ENCODE data around the gene BRD9. TPM values are rescaled to one million over a fixed set of nuclear protein-coding genes. Genes with fewer than 3 reads are reported as not detected.
"Not testable (repeated sequence)": the region's sequence is repeated elsewhere in the genome, so short reads cannot be mapped to it uniquely, and the experiment has no call there.

BRD9 gene
- total RNA-seq, 1 donor from 2014 or later, result 37.7 TPM

DNA sequence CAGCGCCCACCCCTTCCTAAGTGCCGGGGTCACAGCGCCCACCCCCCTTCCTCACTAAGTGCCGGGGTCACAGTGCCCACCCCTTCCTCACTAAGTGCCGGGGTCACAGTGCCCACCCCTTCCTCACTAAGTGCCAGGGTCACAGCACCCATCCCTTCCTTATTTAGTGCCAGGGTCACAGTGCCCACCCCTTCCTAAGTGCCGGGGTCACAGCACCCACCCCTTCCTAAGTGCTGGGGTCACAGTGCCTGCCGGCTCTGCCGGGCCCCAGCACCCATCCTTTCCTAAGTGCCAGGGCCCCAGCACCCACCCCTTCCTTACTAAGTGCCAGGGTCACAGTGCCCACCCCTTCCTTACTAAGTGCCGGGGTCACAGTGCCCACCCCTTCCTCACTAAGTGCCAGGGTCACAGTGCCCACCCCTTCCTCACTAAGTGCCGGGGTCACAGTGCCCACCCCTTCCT lies 51.6 kb downstream of the BRD9 start:
- peak; percentile 19 for DNase-seq
- H3K36me3 ChIP-seq; ATAC-seq; H3K4me3 ChIP-seq; H3K27me3 ChIP-seq (ENCODE audit: low read depth); H3K27ac ChIP-seq; H3K4me1 ChIP-seq; intact Hi-C loops (cut with DNase I); H3K9me3 ChIP-seq: not testable (repeated sequence)

DNA sequence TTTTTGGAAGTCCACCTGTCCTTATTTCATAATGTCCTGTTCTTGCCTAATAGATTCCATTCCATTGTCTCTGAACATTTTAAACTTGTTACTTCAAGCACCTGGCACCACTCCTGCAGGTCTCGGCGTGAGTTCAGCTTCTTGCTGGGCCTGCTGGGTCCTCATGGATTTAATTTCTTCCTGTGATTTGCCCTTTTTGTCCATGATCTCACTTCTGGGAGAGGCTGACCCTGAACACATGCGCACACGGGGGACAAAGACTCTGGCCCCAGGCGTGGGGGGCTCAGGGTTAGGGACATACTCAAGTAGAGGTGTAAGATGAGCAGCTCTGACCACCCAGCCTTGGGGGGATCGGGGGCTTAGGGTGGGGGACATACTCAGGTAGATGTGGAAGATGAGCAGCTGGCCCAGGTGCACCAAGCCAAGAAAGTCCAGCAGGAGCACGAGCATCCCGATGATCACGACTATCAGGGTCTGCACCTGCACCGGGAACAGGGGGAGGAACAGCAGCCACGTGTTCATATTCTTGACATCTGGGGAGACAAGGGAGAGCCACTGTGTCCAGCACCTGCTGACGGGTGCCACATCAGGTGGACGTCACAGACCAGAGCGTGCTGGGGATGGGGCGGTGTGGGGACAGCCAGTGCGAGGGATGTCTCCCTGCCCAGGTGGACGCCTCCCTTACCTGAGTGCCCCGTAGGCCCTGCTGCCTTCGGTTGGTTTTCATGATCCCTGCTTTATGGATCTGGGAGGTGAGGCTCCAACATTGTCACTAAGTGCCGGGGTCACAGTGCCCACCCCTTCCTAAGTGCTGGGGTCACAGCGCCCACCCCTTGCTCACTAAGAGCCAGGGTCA lies 52.3 kb downstream of the BRD9 start:
- peak in 1 of 2 donors; percentile 4 for ATAC-seq
- H3K27me3 ChIP-seq (ENCODE audit: low read depth); H3K4me3 ChIP-seq; H3K4me1 ChIP-seq; H3K9me3 ChIP-seq; H3K36me3 ChIP-seq; intact Hi-C loops (cut with DNase I); H3K27ac ChIP-seq: not testable (repeated sequence)
- peak; percentile 47 for DNase-seq

DNA sequence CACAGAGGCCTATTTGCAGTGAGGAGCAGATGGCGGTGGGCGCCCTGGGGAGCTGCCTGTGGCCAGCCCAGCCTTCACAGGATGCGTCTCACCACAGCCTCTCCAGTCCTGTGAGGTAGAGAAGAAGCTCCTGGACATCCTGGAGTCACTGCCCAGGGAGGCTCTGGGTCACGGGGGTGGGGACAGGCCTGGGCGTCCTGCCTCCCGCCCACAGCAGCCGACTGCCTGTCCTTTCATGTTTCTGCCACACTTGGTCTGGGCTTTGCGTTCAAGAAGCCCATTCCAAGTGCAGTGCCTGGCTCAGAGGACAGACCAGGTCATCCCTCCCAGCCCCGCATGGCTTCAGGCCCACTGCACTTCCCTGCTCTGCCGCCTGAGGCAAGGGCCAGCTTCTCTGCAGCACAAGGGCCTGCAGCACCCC lies 54.2 kb downstream of the BRD9 start:
- ATAC-seq (peak; percentile 4 to 21), DNase-seq (peak; percentile 36)
- H3K27me3 ChIP-seq (ENCODE audit: low read depth); H3K4me1 ChIP-seq; H3K9me3 ChIP-seq; H3K27ac ChIP-seq; H3K4me3 ChIP-seq; H3K36me3 ChIP-seq; intact Hi-C loops (cut with DNase I): not testable (repeated sequence)

DNA sequence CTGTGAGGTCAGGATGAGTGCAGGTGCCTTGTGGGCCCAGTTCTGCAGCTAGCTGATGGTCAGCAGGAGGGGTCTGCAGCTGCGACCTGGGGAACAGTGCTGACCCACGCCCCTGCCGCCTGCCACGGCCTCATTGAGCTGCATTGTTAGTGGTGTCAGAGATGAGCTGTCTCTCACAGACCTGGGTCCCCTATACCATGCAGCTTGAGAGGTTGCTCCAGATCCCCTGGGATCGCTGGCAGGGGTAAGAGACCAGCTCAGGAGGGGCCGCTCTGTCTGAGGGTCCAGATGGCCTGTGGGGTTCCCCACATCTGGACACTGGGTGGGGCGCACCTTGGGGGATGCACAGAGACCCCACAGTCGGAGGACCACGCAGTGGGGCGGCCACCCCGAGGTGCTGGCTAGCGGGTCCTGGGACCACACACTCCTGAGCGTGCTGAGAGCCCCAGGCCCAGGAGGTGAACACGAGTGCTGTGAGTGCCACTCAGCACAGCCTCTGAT lies 54.9 kb downstream of the BRD9 start:
- ATAC-seq, H3K27ac ChIP-seq: not testable (repeated sequence)

DNA sequence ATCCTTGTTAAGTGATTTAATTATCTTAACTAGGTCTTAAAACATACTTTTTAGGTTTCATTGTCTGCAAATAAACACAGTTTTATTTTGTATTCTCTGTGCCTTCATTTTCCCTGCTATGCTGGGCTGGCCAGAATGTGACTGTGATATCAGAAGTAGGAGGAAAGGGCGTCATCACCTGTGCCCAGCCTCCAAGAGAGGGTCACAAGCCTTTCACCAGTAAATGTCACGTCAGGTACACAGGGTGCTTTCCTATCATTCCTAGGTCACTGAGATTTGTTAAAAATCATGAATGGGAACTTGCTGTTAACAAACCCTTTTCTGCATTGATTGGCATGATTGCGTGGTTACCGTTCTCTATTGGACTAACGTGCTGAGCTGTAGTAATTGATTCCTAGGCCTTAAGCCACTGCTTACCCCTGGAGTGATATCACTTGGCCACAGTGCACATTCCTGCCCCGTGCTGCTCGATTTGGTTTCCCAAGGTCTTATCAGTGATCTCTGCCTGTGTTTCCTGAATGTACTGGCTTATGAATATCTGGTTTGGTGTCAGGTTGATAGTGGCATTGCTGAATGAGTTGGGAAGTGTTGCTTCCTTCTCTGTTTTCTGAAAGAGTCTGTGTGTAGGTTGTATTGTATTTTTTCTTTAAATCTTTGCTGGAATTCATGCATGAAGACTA lies 56.5 kb downstream of the BRD9 start:
- ATAC-seq; H3K36me3 ChIP-seq; H3K27me3 ChIP-seq (ENCODE audit: low read depth); H3K4me3 ChIP-seq; H3K27ac ChIP-seq; intact Hi-C loops (cut with DNase I); H3K4me1 ChIP-seq; H3K9me3 ChIP-seq; DNase-seq: not testable (repeated sequence)

More for the DNA sequence above, 54.9 kb downstream of the BRD9 start:
- H3K27me3 ChIP-seq (ENCODE audit: low read depth); H3K9me3 ChIP-seq; H3K4me3 ChIP-seq; H3K4me1 ChIP-seq; intact Hi-C loops (cut with DNase I); H3K36me3 ChIP-seq: not testable (repeated sequence)
- peak; percentile 34 for DNase-seq

DNA sequence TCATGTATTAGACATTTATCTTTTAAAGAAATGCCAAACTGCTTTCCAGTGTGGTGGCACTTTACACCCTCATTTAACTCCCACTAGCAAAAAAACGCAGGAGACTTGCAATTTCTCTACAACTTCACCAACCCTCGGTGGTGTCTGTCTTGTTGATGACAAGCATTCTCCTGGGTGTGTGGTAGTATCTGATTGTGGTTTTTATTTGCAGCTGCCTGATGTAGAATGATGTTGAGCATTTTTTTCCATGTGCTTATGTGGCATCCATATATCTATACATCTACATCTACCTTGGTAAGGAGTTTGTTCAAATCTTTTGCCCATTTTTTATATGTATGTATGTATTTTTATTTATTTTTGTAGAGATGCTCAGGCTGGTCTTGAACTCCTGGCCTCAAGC lies 58.6 kb downstream of the BRD9 start:
- H3K36me3 ChIP-seq; H3K4me1 ChIP-seq; H3K27ac ChIP-seq; H3K27me3 ChIP-seq (ENCODE audit: low read depth); intact Hi-C loops (cut with DNase I); H3K4me3 ChIP-seq; ATAC-seq; H3K9me3 ChIP-seq; DNase-seq: not testable (repeated sequence)

DNA sequence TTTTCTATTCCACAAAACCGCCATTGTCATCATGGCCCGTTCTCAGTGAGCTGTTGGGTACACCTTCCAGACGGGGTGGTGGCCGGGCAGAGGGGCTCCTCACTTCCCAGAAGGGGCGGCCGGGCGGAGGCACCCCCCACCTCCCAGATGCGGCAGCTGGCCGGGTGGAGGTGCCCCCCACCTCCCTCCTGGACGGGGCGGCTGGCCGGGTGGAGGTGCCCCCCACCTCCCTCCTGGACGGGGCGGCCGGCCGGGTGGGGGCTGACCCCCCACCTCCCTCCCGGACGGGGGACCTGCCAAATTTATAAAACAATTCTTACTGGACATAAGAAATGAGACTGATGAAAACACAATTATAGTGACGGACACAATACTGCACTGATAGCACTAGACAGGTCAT lies 64.4 kb downstream of the BRD9 start:
- H3K27ac ChIP-seq; H3K9me3 ChIP-seq; H3K27me3 ChIP-seq (ENCODE audit: low read depth); DNase-seq; H3K36me3 ChIP-seq; intact Hi-C loops (cut with DNase I); H3K4me1 ChIP-seq; ATAC-seq; H3K4me3 ChIP-seq: not testable (repeated sequence)

DNA sequence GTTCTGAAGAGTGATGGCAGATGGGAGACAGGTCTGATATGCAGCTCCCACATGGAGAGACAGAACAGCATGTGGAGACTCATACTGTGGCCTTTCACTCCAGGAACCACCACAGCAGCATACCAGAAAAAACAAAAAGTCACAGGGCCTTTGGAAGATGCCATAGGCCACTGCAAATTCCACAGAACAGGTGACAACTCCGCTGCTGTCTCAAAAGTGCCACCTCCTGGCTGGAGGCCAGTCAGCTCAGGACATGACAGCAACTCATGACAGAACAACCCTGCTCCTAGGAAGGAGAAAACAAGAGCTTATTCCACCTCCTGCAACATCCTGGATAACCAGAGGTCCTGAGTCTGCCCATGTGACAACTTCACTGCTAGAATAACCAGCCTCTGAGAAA lies 67.1 kb downstream of the BRD9 start:
- H3K27ac ChIP-seq; H3K4me1 ChIP-seq; H3K27me3 ChIP-seq (ENCODE audit: low read depth); H3K4me3 ChIP-seq; H3K9me3 ChIP-seq; DNase-seq; H3K36me3 ChIP-seq; intact Hi-C loops (cut with DNase I): not testable (repeated sequence)
- peak in 1 of 2 donors; percentile 47 for ATAC-seq

DNA sequence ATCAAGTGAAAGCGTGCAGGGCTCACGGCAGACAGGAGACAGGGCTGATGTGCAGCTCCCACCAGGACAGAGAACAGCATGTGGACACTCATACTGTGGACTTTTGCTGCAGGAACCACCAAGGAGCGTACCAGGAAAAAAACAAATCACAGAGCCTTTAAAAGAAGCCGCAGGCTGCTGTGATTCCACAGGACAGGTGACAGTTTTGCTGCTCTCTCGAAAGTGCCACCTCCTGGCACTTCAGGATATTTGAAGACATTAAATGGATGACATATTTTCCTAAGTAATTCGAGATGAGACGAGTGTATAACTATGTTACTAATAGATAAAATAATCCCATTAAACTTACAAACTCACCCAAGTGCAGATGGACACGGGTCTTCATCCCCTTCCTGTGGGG lies 71.1 kb downstream of the BRD9 start:
- TF ChIP-seq, protein P1, sequence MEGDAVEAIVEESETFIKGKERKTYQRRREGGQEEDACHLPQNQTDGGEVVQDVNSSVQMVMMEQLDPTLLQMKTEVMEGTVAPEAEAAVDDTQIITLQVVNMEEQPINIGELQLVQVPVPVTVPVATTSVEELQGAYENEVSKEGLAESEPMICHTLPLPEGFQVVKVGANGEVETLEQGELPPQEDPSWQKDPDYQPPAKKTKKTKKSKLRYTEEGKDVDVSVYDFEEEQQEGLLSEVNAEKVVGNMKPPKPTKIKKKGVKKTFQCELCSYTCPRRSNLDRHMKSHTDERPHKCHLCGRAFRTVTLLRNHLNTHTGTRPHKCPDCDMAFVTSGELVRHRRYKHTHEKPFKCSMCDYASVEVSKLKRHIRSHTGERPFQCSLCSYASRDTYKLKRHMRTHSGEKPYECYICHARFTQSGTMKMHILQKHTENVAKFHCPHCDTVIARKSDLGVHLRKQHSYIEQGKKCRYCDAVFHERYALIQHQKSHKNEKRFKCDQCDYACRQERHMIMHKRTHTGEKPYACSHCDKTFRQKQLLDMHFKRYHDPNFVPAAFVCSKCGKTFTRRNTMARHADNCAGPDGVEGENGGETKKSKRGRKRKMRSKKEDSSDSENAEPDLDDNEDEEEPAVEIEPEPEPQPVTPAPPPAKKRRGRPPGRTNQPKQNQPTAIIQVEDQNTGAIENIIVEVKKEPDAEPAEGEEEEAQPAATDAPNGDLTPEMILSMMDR (IDR thresholded peaks at IDR 0.05), result no peak
- Histone ChIP-seq H3K27ac (no peak overlapping the region), H3K27me3 (ENCODE audit: low read depth) (no peaks in the 10 kb centered on the region), H3K4me1 (no peaks in the 10 kb centered on the region), H3K9me3 (no peaks in the 10 kb centered on the region), H3K4me3 (no peak overlapping the region), H3K36me3 (no peaks in the 10 kb centered on the region)
- DNase-seq (no peak), ATAC-seq (no peak)
- intact Hi-C loops (cut with DNase I), result no loop called here

All from lower lobe of right lung (tissue), 2 donors.